MG63 (cell line): Measurements from ENCODE around the gene EXOC3L1. TPM values are rescaled to one million over a fixed set of nuclear protein-coding genes. Genes with fewer than 3 reads are reported as not detected.

ENCODE experiments used
- DNase-seq: peaks from one replicate; pipeline ENCODE4 v3.0.0-alpha.2; 2020
- H3K27me3 ChIP-seq: fragments of 250-450 bp; sonication (Bioruptor Pico); 2 replicates; pipeline ENCODE4 v1.5.1; 2020; ENCODE audit warnings: mild to moderate bottlenecking, moderate library complexity
- H3K36me3 ChIP-seq: fragments of 250-450 bp; sonication (Bioruptor Pico); 2 replicates; pipeline ENCODE4 v1.5.1; 2020; ENCODE audit warnings: mild to moderate bottlenecking, moderate library complexity
- H3K4me3 ChIP-seq: fragments of 250-450 bp; sonication (Bioruptor Pico); 2 replicates; pipeline ENCODE4 v1.5.1; 2020; ENCODE audit warnings: mild to moderate bottlenecking, moderate library complexity
- H3K9me3 ChIP-seq: fragments of 250-450 bp; sonication (Bioruptor Pico); 2 replicates; pipeline ENCODE4 v1.5.1; 2020; ENCODE audit warnings: mild to moderate bottlenecking, moderate library complexity
- total RNA-seq: library from RNA; depleted of rRNA; stranded (reverse); fragments of >200 nt; shearing (Covaris generic); gene quantifications from 2 replicates; pipeline ENCODE4 v1.2.3, GENCODE V29; 2014; ENCODE audit warnings: low replicate concordance

The EXOC3L1 gene
- total RNA-seq, 1 experiment from 2014 or later, result not detected

- H3K27me3 ChIP-seq, result no peaks in the 10 kb centered on the region
- peaks cover 19% of the 10 kb centered on the region for H3K36me3 ChIP-seq
- peak within 1 kb of the TSS; percentile 95 for H3K4me3 ChIP-seq
- H3K9me3 ChIP-seq, result no peaks in the 10 kb centered on the region
- peak; percentile 95 for DNase-seq
Measured at GRCh38 chr16:67226804-67227566, 37.0 kb upstream of the EXOC3L1 start, which contains the start of gene TMEM208. Gene TMEM208, plus strand, starts transcription at chr16:67227130. Its CDS starts 89 bp downstream, at chr16:67227219.

- Histone ChIP-seq H3K36me3 (peaks cover 15% of the 10 kb centered on the region), H3K9me3 (no peaks in the 10 kb centered on the region)
- no peak for DNase-seq
Measured at GRCh38 chr16:67226295-67226803, 36.4 kb upstream of the EXOC3L1 start.

GRCh38 chr16:67223992-67224391 lies 34.1 kb upstream of the EXOC3L1 start:
- DNase-seq, result no peak
- Histone ChIP-seq H3K4me3 (no peak overlapping the region), H3K27me3 (no peaks in the 10 kb centered on the region), H3K36me3 (peaks cover 7% of the 10 kb centered on the region), H3K9me3 (no peaks in the 10 kb centered on the region)

More at GRCh38 chr16:67226295-67226803, 36.4 kb upstream of the EXOC3L1 start:
- H3K27me3 ChIP-seq, result no peaks in the 10 kb centered on the region
- peak overlapping the region; percentile 95 for H3K4me3 ChIP-seq

DNA sequence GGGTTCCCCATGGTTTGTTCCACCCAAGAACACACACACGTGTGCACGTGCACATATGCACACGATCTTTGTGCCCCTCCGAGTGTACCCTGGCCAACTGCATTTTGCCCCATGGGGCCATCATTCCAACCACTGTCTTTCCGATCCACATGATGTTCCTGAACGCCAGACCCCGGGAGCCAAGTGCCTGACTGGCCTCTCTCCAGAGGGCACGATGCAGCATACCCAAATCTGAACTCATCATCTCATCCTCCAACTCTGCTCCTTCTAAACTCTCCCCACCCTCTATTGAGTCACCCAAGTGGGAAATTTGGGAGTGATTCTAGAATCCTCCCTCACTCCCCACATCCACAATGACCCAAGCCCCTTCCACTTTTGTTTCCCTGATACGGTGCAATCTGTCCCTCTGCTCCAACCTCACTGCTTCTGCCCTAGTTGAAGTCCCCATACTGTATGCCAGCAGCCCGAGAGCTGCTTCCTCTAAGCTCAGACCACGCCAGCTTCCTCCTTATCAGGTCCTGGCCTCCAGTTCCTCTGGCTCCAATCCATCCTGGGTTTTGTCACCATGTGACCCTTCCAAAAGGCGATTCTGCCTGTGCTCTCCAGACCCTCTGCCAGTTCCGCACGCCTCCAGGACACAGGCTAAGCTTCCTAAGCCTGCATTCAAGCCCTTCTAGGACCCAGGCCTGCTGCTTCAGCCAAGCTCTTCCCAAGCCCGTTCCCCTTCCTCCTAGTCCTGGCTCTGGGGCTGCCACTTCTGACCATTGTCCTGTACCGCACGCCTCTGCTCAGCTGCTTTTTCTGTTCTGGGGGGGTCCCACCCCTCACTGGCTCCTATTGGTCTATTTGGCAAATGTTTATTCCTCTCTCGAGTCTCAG lies 26.9 kb upstream of the EXOC3L1 start:
- Histone ChIP-seq H3K9me3 (no peaks in the 10 kb centered on the region), H3K4me3 (no peak overlapping the region), H3K27me3 (no peaks in the 10 kb centered on the region), H3K36me3 (no peaks in the 10 kb centered on the region)
- DNase-seq, result no peak

DNA sequence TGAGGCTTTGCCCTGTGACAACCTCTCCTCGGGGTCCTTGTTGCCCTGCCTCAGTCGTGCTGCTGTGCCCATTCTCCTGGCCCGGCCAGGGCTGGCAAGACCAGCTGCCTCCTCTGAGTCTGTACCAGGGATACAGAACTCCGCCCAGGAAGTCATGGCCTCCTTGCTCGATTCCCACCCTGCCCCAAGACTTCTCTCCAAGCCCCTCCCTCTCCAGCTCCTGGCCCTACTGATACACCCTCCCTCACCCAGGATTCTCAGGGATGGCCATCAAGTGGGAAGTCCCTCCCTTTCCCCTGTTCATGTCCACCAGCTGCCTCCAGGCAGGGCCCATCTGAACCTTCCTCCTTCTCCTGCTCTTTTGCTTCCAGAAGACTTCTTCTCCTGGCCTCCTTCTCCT lies 25.8 kb upstream of the EXOC3L1 start:
- no peaks in the 10 kb centered on the region for H3K36me3 ChIP-seq
- no peaks in the 10 kb centered on the region for H3K9me3 ChIP-seq
- no peak for DNase-seq
- no peak overlapping the region for H3K4me3 ChIP-seq
- no peaks in the 10 kb centered on the region for H3K27me3 ChIP-seq

DNA sequence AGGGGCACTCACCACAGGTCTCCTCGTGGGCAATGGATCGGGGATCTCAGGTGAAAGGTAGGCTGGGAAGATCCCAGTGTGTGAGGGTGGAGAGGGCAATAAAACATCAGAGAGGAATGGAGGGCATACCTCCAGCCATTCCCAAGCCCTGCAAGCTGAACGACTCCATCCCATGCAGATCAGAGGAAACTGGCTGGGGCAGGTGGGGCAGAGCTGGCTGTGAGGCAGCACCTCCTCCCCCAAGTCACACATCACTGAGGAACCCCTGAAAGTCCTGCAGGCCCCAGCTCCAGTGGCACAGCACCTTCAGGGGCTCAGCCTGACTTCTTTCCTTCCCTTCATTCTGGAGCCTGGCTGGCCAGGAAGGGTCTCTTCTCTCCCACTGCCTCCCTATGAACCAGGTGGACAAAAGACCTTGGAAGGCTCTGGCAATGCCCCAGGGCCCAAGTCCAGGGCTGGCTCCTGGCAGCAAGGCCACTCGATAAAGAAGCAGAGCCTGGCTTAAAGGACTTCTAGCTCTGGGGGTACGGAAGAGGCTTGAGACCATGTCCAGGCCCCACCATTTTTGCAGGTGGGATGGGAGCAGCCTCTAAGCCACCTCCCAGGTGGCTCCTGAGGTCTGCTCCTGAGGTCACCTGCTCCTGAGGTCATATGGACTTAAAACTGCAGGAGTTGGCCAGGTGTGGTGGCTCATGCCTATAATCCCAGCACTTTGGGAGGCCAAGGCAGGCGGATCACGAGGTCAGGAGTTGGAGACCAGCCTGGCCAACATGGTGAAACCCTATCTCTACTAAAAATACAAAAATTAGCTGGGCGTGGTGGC lies 23.5 kb upstream of the EXOC3L1 start:
- no peaks in the 10 kb centered on the region for H3K9me3 ChIP-seq
- DNase-seq, result no peak

DNA sequence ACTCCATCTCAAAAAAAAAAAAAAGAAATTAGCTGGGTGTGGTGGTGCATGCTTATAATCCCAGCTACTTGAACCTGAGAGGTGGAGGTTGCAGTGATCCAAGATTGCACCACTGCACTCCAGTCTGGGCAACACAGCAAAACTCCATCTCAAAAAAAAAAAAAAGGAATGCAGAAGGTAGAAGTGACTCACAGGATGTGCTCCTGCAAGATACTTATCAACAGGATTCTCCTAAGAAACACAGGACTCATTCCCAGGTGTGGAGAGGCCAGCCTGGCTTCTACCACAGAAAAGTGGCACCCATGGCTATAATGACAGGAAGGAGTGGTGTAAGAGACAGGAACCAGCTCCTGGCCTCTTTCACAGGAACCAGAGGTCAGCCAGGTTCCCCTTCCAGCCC lies 22.8 kb upstream of the EXOC3L1 start:
- H3K9me3 ChIP-seq, result no peaks in the 10 kb centered on the region
- H3K36me3 ChIP-seq, result no peaks in the 10 kb centered on the region
- DNase-seq, result no peak
- no peak overlapping the region for H3K4me3 ChIP-seq
- no peaks in the 10 kb centered on the region for H3K27me3 ChIP-seq

More for the DNA sequence above, 23.5 kb upstream of the EXOC3L1 start:
- H3K36me3 ChIP-seq, result no peaks in the 10 kb centered on the region
- H3K4me3 ChIP-seq, result no peak overlapping the region
- no peaks in the 10 kb centered on the region for H3K27me3 ChIP-seq

GRCh38 chr16:67211674-67212073 lies 21.7 kb upstream of the EXOC3L1 start:
- H3K4me3 ChIP-seq, result no peak overlapping the region
- DNase-seq, result no peak
- H3K27me3 ChIP-seq, result no peaks in the 10 kb centered on the region
- H3K9me3 ChIP-seq, result no peaks in the 10 kb centered on the region
- H3K36me3 ChIP-seq, result no peaks in the 10 kb centered on the region

DNA sequence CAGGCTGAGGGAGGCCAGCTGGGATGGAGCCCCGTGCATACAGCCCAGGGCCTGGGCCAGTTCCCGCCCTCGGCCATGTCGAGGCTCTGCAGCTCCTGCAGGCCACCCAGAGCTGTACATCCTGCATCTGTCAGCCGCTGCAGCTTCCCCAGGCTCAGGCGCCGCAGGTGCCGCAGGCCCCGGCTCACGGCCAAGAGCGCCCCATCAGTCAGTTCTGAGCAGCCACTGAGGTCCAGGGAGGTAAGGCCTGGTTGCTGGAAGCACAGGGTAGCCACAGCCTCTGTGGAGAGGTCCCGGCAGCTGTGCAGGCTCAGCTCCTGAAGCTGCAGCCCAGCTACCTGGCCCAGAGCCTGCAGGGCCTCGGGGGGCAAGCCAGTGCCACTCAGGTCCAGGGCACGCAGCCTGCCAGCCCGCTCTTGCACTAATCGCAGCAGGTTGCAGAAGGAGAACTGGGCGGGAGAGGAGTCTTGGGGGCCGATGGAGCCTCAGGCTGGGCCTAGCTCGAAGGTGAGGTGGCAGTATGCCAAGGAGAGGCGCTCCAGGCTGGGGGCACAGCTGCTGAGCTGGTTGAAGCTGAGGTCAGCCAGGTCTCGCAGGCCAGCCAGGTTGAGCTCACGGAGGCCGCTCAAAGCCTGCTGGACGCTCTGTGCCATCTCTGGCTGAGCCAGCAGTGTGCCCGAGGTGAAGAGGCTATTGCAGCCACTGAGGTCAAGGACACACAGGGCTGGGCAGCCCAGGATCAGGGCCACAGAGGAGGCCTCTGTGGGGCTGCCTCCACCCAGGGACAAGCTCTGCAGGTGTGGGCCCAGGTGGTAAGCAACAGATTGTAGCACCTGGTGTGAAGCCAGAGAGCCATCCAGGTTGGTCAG lies 20.4 kb upstream of the EXOC3L1 start:
- H3K9me3 ChIP-seq, result no peaks in the 10 kb centered on the region
- H3K36me3 ChIP-seq, result no peaks in the 10 kb centered on the region
- no peak for DNase-seq
- no peak overlapping the region for H3K4me3 ChIP-seq
- H3K27me3 ChIP-seq, result no peaks in the 10 kb centered on the region

DNA sequence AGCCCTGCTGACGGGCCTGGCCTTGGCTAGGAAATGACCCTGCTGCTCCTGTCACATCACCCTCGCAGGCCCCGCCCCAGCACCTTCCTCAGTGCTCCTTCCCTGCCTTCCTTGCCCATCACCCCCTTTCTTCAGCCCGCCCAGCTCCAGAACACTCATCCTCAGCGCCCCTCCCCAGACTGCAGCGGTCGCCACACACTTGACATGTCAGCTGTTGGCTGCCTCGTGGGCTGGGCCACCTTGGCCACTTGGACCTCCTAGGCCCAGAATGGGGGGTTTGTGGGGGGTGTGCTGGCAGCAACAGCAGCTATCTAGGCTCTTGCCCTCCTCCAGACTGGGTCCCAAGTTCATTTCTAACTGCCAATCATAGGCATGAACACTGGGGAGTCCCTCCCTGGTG lies 19.6 kb upstream of the EXOC3L1 start:
- DNase-seq, result no peak
- Histone ChIP-seq H3K9me3 (no peaks in the 10 kb centered on the region), H3K27me3 (no peaks in the 10 kb centered on the region), H3K4me3 (no peak overlapping the region), H3K36me3 (no peaks in the 10 kb centered on the region)

GRCh38 chr16:67208154-67208896 lies 18.4 kb upstream of the EXOC3L1 start:
- DNase-seq, result no peak
- Histone ChIP-seq H3K4me3 (no peak overlapping the region), H3K9me3 (no peaks in the 10 kb centered on the region), H3K36me3 (no peaks in the 10 kb centered on the region), H3K27me3 (no peaks in the 10 kb centered on the region)

DNA sequence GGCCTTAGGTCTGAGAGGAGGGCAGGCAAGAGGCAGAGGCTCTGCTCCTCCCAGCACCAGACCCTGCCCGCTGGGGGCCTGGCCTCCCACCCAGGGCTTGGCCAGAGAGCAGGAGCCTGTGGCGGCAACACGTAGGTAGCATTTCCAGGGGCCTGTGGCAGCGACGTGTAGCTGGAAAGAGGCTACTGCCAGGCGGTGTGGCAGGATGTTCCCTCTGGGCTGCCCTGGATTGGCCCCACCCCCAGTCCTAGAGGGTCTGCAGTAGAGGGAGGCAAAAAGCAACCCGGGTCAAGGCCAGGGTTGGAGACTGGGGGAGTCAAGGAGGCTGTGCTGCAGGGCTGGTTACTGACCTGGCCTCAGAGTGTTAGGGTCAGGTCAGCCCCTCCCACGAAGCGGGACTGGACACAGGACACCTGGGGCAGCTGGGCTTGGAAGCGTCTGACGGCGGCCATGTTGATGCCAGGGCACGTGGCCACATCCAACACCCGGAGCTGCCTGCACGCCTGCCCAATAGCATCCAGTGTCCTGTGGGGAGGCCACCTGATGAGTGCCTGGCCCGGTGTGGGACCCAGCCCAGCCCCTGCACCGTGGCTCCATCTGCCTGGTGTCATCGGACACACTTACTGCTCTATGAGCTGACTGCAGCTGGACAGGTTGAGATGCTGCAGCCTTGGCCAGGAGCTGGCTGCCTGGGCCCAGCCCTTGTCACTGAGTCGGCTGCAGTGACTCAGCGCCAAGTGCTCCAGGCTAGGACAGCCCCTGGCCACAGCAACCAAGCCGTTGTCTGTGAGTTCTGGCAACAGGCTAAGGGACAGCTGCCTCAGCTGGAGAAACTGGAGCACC lies 17.5 kb upstream of the EXOC3L1 start:
- Histone ChIP-seq H3K9me3 (no peaks in the 10 kb centered on the region), H3K4me3 (no peak overlapping the region), H3K27me3 (no peaks in the 10 kb centered on the region), H3K36me3 (no peaks in the 10 kb centered on the region)
- peak; percentile 41 for DNase-seq

- no peak for DNase-seq
- no peaks in the 10 kb centered on the region for H3K36me3 ChIP-seq
- H3K27me3 ChIP-seq, result no peaks in the 10 kb centered on the region
- H3K9me3 ChIP-seq, result no peaks in the 10 kb centered on the region
- H3K4me3 ChIP-seq, result no peak overlapping the region
Measured at GRCh38 chr16:67206838-67207248, 16.9 kb upstream of the EXOC3L1 start.

DNA sequence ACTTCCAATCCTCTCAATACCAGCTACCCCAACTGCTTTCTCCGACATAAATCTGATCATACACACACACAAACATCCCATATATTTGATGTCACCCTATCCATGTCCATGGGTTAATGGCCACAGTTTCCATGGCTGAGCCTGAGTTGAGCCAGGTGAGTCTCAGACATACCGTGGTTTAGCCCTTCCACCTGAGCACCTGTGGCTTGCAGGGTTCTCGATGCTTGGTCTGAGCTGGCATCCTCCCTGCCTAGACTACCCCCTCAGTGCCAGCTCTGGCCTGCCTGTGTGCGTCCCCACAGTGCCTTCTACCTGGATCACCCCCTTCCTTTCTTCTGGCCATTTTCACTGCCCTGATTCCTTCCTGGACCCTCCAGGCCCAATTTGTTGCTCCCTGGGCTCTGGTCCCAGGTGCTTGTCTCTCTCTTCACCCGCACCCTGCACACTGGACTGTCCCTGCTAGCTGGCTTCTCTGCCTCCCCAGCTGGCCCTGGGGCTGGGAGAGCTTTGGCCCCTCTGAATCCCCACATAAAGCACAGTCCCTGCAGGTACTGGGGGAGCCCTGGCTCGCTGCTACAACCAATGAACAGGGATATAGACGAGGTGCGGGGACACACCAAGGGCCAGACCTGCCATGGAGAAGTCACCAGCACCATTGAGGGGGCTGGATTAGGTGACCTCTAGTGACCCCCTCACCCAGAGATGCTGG lies 16.3 kb upstream of the EXOC3L1 start:
- Histone ChIP-seq H3K36me3 (no peaks in the 10 kb centered on the region; the same call in 1 of the 2 replicates), H3K9me3 (no peaks in the 10 kb centered on the region), H3K27me3 (no peaks in the 10 kb centered on the region), H3K4me3 (no peak overlapping the region)
- no peak for DNase-seq
